ENCODE results near the gene E2F6. TPM values are rescaled to one million over a fixed set of nuclear protein-coding genes. Genes with fewer than 3 reads are reported as not detected.

The E2F6 gene
- total and polyA plus RNA-seq, 2 experiments from 2014 or later, result 22.6 to 27.2 TPM

- Histone ChIP-seq H3K4me3 (no peak overlapping the region), H3K27ac (no peak overlapping the region), H3K36me3 (no peaks in the 10 kb centered on the region), H3K27me3 (no peaks in the 10 kb centered on the region), H3K9me3 (ENCODE audit: low read depth) (no peaks in the 10 kb centered on the region), H3K4me1 (ENCODE audit: low read depth) (peaks cover 9% of the 10 kb centered on the region)
- no peak for DNase-seq (ENCODE audit: low read depth in 1 of 2, low spot score in 1 of 2)
- TF ChIP-seq CTCF (IDR thresholded peaks at IDR 0.05; ENCODE audit: low read depth, low read length), result no peak
Measured at GRCh38 chr2:11492244-11492643, 26.3 kb upstream of the E2F6 start.

- H3K36me3 ChIP-seq, result no peaks in the 10 kb centered on the region
- H3K4me1 ChIP-seq (ENCODE audit: low read depth), result peaks cover 8% of the 10 kb centered on the region
- no peak for DNase-seq (ENCODE audit: low read depth in 1 of 2, low spot score in 1 of 2)
- H3K9me3 ChIP-seq (ENCODE audit: low read depth), result no peaks in the 10 kb centered on the region
- H3K27ac ChIP-seq, result no peak overlapping the region
- no peaks in the 10 kb centered on the region for H3K27me3 ChIP-seq
- no peak overlapping the region for H3K4me3 ChIP-seq
- no peak for TF ChIP-seq CTCF (IDR thresholded peaks at IDR 0.05; ENCODE audit: low read depth, low read length)
Measured at GRCh38 chr2:11491348-11491933, 25.5 kb upstream of the E2F6 start.

GRCh38 chr2:11490194-11490593 lies 24.2 kb upstream of the E2F6 start:
- Histone ChIP-seq H3K4me3 (no peak overlapping the region), H3K27me3 (no peaks in the 10 kb centered on the region), H3K27ac (no peak overlapping the region), H3K36me3 (no peaks in the 10 kb centered on the region), H3K9me3 (ENCODE audit: low read depth) (no peaks in the 10 kb centered on the region), H3K4me1 (ENCODE audit: low read depth) (no peaks in the 10 kb centered on the region)
- no peak for TF ChIP-seq CTCF (IDR thresholded peaks at IDR 0.05; ENCODE audit: low read depth, low read length)
- DNase-seq (ENCODE audit: low read depth in 1 of 2, low spot score in 1 of 2), result no peak

- Histone ChIP-seq H3K4me1 (ENCODE audit: low read depth) (no peaks in the 10 kb centered on the region), H3K27me3 (no peaks in the 10 kb centered on the region), H3K36me3 (no peaks in the 10 kb centered on the region), H3K4me3 (no peak overlapping the region), H3K27ac (no peak overlapping the region), H3K9me3 (ENCODE audit: low read depth) (no peaks in the 10 kb centered on the region)
- no peak for DNase-seq (ENCODE audit: low read depth in 1 of 2, low spot score in 1 of 2)
- TF ChIP-seq CTCF (IDR thresholded peaks at IDR 0.05; ENCODE audit: low read depth, low read length), result no peak
Measured at GRCh38 chr2:11488809-11489208, 22.8 kb upstream of the E2F6 start.

GRCh38 chr2:11483806-11484617 lies 18.1 kb upstream of the E2F6 start:
- no peak for TF ChIP-seq CTCF (IDR thresholded peaks at IDR 0.05; ENCODE audit: low read depth, low read length)
- Histone ChIP-seq H3K9me3 (ENCODE audit: low read depth) (no peaks in the 10 kb centered on the region), H3K27me3 (no peaks in the 10 kb centered on the region), H3K4me3 (peak overlapping the region; percentile 82), H3K27ac (peak overlapping the region; percentile 83), H3K36me3 (no peaks in the 10 kb centered on the region), H3K4me1 (ENCODE audit: low read depth) (no peaks in the 10 kb centered on the region)
- no peak for DNase-seq (ENCODE audit: low read depth in 1 of 2, low spot score in 1 of 2)
